Measurements from ENCODE around the gene ETV1.

- TF ChIP-seq CTCF (IDR thresholded peaks at IDR 0.05; ENCODE audit: poor library complexity, severe bottlenecking) (no peak), POLR2AphosphoS5 (IDR thresholded peaks at IDR 0.05) (no peak), RAD21 (conservative IDR thresholded peaks at IDR 0.05) (no peak), EZH2 (IDR thresholded peaks at IDR 0.05; ENCODE audit: borderline replicate concordance, insufficient read depth, low read length, poor library complexity, severe bottlenecking) (no peak), TAF1 (IDR thresholded peaks at IDR 0.05; ENCODE audit: low read depth) (no peak)
- TF ChIP-seq, protein P1, sequence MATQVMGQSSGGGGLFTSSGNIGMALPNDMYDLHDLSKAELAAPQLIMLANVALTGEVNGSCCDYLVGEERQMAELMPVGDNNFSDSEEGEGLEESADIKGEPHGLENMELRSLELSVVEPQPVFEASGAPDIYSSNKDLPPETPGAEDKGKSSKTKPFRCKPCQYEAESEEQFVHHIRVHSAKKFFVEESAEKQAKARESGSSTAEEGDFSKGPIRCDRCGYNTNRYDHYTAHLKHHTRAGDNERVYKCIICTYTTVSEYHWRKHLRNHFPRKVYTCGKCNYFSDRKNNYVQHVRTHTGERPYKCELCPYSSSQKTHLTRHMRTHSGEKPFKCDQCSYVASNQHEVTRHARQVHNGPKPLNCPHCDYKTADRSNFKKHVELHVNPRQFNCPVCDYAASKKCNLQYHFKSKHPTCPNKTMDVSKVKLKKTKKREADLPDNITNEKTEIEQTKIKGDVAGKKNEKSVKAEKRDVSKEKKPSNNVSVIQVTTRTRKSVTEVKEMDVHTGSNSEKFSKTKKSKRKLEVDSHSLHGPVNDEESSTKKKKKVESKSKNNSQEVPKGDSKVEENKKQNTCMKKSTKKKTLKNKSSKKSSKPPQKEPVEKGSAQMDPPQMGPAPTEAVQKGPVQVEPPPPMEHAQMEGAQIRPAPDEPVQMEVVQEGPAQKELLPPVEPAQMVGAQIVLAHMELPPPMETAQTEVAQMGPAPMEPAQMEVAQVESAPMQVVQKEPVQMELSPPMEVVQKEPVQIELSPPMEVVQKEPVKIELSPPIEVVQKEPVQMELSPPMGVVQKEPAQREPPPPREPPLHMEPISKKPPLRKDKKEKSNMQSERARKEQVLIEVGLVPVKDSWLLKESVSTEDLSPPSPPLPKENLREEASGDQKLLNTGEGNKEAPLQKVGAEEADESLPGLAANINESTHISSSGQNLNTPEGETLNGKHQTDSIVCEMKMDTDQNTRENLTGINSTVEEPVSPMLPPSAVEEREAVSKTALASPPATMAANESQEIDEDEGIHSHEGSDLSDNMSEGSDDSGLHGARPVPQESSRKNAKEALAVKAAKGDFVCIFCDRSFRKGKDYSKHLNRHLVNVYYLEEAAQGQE (IDR thresholded peaks at IDR 0.05; ENCODE audit: borderline replicate concordance): no peak
These were observed 107.4 kb downstream of the ETV1 start for GRCh38 chr7:13882051-13882450.

All from neural cell (in vitro differentiated cells).